Activated CD8-positive, alpha-beta T cell treated with anti-CD3 and anti-CD28 coated beads, Interleukin-2, amount 10 ng/mL, durations not matched to agents 7 days and 5 days (primary cell): Measurements from ENCODE around the gene MCM5. TPM values are rescaled to one million over a fixed set of nuclear protein-coding genes. Genes with fewer than 3 reads are reported as not detected.
"Not testable (repeated sequence)": the region's sequence is repeated elsewhere in the genome, so short reads cannot be mapped to it uniquely, and the experiment has no call there.

Experiments used
- ATAC-seq: fragments of 150-1000 bp; cut with Tn5 transposase; one replicate; pipeline ENCODE4 v1.10.0; 2021; ENCODE audit warnings: moderate library complexity
- CTCF ChIA-PET: fragments of 350-600 bp; sonication (Branson Sonifier 250); formaldehyde crosslinking; loops from one replicate; lab custom pipeline; 2021; ENCODE audit warnings: antibody characterized with exemption; lab: Charles Lee
- POLR2A ChIA-PET: fragments of 350-600 bp; sonication (Branson Sonifier 250); formaldehyde crosslinking; loops from one replicate; lab custom pipeline; 2021; ENCODE audit warnings: antibody characterized with exemption; lab: Charles Lee
- DNase-seq: peaks from one replicate; pipeline ENCODE4 v3.0.0-alpha.2; 2020
- H3K27ac Mint-ChIP-seq: one replicate; pipeline ENCODE4 v1.8.0; 2021; ENCODE audit warnings: mild to moderate bottlenecking, mixed read lengths
- H3K27me3 Mint-ChIP-seq: one replicate; pipeline ENCODE4 v1.8.0; 2021; ENCODE audit warnings: low read depth, mixed read lengths
- H3K36me3 Mint-ChIP-seq: one replicate; pipeline ENCODE4 v1.8.0; 2021; ENCODE audit warnings: low read depth, mixed read lengths
- H3K4me1 Mint-ChIP-seq: one replicate; pipeline ENCODE4 v1.8.0; 2021; ENCODE audit warnings: low read depth, mixed read lengths
- H3K4me3 Mint-ChIP-seq: one replicate; pipeline ENCODE4 v1.8.0; 2021; ENCODE audit warnings: mild to moderate bottlenecking, mixed read lengths
- H3K9me3 Mint-ChIP-seq: one replicate; pipeline ENCODE4 v1.8.0; 2022; ENCODE audit warnings: mixed read lengths; ENCODE audit not compliant: insufficient read depth
- total RNA-seq, 2 experiments: library from RNA; stranded (reverse); gene quantifications; one replicate each; pipeline ENCODE4 v1.2.3, GENCODE V29; 2021

The MCM5 gene
- total RNA-seq, 2 experiments from 2014 or later = 275 to 287 TPM

- H3K36me3 Mint-ChIP-seq = peaks cover 6% of the 10 kb centered on the region
- CTCF ChIA-PET = no interaction called here
- no peak overlapping the region for H3K4me3 Mint-ChIP-seq
- H3K27ac Mint-ChIP-seq = no peak overlapping the region
- no peaks in the 10 kb centered on the region for H3K27me3 Mint-ChIP-seq
- DNase-seq (no peak), ATAC-seq (no peak)
- H3K9me3 Mint-ChIP-seq = no peaks in the 10 kb centered on the region
- POLR2A ChIA-PET = interaction anchor here (1.4 kb wide), 1 partner anchor 117 kb away, joined by 3 read pairs; no protein-coding TSS in a partner anchor
- H3K4me1 Mint-ChIP-seq = no peaks in the 10 kb centered on the region
Measured at GRCh38 chr22:35457729-35458546, 58.0 kb downstream of the MCM5 start.

- DNase-seq = no peak
- no peak for ATAC-seq
- H3K4me1 Mint-ChIP-seq = no peaks in the 10 kb centered on the region
Measured at GRCh38 chr22:35458547-35459422, 58.8 kb downstream of the MCM5 start.

GRCh38 chr22:35459423-35459894 lies 59.5 kb downstream of the MCM5 start:
- ChIA-PET CTCF (no interaction called here), POLR2A (no interaction called here)
- Mint-ChIP-seq H3K27ac (no peak overlapping the region), H3K9me3 (no peaks in the 10 kb centered on the region), H3K4me3 (no peak overlapping the region), H3K4me1 (no peaks in the 10 kb centered on the region), H3K36me3 (peaks cover 13% of the 10 kb centered on the region), H3K27me3 (no peaks in the 10 kb centered on the region)
- DNase-seq (no peak), ATAC-seq (no peak)

More at GRCh38 chr22:35458547-35459422, 58.8 kb downstream of the MCM5 start:
- no peak overlapping the region for H3K27ac Mint-ChIP-seq
- no peaks in the 10 kb centered on the region for H3K27me3 Mint-ChIP-seq
- H3K4me3 Mint-ChIP-seq = no peak overlapping the region
- ChIA-PET CTCF (no interaction called here), POLR2A (no interaction called here)
- H3K36me3 Mint-ChIP-seq = peaks cover 13% of the 10 kb centered on the region
- no peaks in the 10 kb centered on the region for H3K9me3 Mint-ChIP-seq

GRCh38 chr22:35459976-35460375 lies 60.0 kb downstream of the MCM5 start:
- H3K4me3 Mint-ChIP-seq, POLR2A ChIA-PET, ATAC-seq, H3K27me3 Mint-ChIP-seq, H3K9me3 Mint-ChIP-seq, H3K27ac Mint-ChIP-seq, H3K4me1 Mint-ChIP-seq, CTCF ChIA-PET, DNase-seq: not testable (repeated sequence)
- H3K36me3 Mint-ChIP-seq = peaks cover 13% of the 10 kb centered on the region

GRCh38 chr22:35460688-35461087 lies 60.7 kb downstream of the MCM5 start:
- no peak overlapping the region for H3K4me3 Mint-ChIP-seq
- no peaks in the 10 kb centered on the region for H3K9me3 Mint-ChIP-seq
- POLR2A ChIA-PET = no interaction called here
- H3K36me3 Mint-ChIP-seq = peaks cover 13% of the 10 kb centered on the region
- H3K27ac Mint-ChIP-seq = no peak overlapping the region
- no peaks in the 10 kb centered on the region for H3K4me1 Mint-ChIP-seq
- CTCF ChIA-PET = no interaction called here
- H3K27me3 Mint-ChIP-seq = no peaks in the 10 kb centered on the region
- no peak for DNase-seq
- no peak for ATAC-seq

GRCh38 chr22:35462498-35463230 lies 62.7 kb downstream of the MCM5 start:
- Mint-ChIP-seq H3K4me1 (no peaks in the 10 kb centered on the region), H3K27me3 (no peaks in the 10 kb centered on the region), H3K4me3 (no peak overlapping the region), H3K36me3 (peaks cover 13% of the 10 kb centered on the region), H3K9me3 (no peaks in the 10 kb centered on the region), H3K27ac (no peak overlapping the region)
- ATAC-seq (no peak), DNase-seq (no peak)
- CTCF ChIA-PET = no interaction called here
- POLR2A ChIA-PET = no interaction called here

- POLR2A ChIA-PET = no interaction called here
- Mint-ChIP-seq H3K36me3 (peaks cover 13% of the 10 kb centered on the region), H3K9me3 (no peaks in the 10 kb centered on the region), H3K27ac (no peak overlapping the region), H3K4me3 (no peak overlapping the region), H3K4me1 (no peaks in the 10 kb centered on the region), H3K27me3 (no peaks in the 10 kb centered on the region)
- ATAC-seq (no peak), DNase-seq (no peak)
- CTCF ChIA-PET = no interaction called here
Measured at GRCh38 chr22:35463231-35463933, 63.4 kb downstream of the MCM5 start.

GRCh38 chr22:35464399-35464798 lies 64.5 kb downstream of the MCM5 start:
- no peak overlapping the region for H3K4me3 Mint-ChIP-seq
- H3K27ac Mint-ChIP-seq = no peak overlapping the region
- H3K27me3 Mint-ChIP-seq = no peaks in the 10 kb centered on the region
- peaks cover 13% of the 10 kb centered on the region for H3K36me3 Mint-ChIP-seq
- ATAC-seq (no peak), DNase-seq (no peak)
- no peaks in the 10 kb centered on the region for H3K4me1 Mint-ChIP-seq
- ChIA-PET POLR2A (no interaction called here), CTCF (no interaction called here)
- no peaks in the 10 kb centered on the region for H3K9me3 Mint-ChIP-seq

GRCh38 chr22:35465109-35465701 lies 65.3 kb downstream of the MCM5 start:
- H3K27ac Mint-ChIP-seq = no peak overlapping the region
- ATAC-seq = no peak
- ChIA-PET CTCF (no interaction called here), POLR2A (no interaction called here)
- H3K9me3 Mint-ChIP-seq = no peaks in the 10 kb centered on the region
- H3K36me3 Mint-ChIP-seq = peaks cover 15% of the 10 kb centered on the region
- H3K27me3 Mint-ChIP-seq = no peaks in the 10 kb centered on the region
- H3K4me3 Mint-ChIP-seq = no peak overlapping the region
- H3K4me1 Mint-ChIP-seq = no peaks in the 10 kb centered on the region
- DNase-seq = no peak

GRCh38 chr22:35467681-35468434 lies 67.9 kb downstream of the MCM5 start:
- Mint-ChIP-seq H3K4me3 (no peak overlapping the region), H3K4me1 (no peaks in the 10 kb centered on the region), H3K36me3 (peaks cover 24% of the 10 kb centered on the region), H3K27ac (no peak overlapping the region), H3K27me3 (no peaks in the 10 kb centered on the region), H3K9me3 (no peaks in the 10 kb centered on the region)
- no peak for DNase-seq
- CTCF ChIA-PET = no interaction called here
- POLR2A ChIA-PET = interaction anchor here (0.7 kb wide), 1 partner anchor 13 kb away, joined by 4 read pairs; no protein-coding TSS in a partner anchor
- no peak for ATAC-seq
